Activated T-helper 2 cell treated with anti-CD3 and anti-CD28 coated beads, Interferon-gamma antibody, Interleukin-2, Interleukin-4, amounts not matched to agents 10 μg/mL and 5 μg/mL and 100 μg/mL, durations not matched to agents 14 hours and 24 hours and 36 hours (primary cell): ENCODE data around the gene SLC2A13. TPM values are rescaled to one million over a fixed set of nuclear protein-coding genes. Genes with fewer than 3 reads are reported as not detected.

ENCODE experiments used
- DNase-seq: peaks from one replicate; pipeline ENCODE4 v3.0.0; 2021; ENCODE audit warnings: low spot score
- H3K27ac Mint-ChIP-seq: one replicate; pipeline ENCODE4 v1.8.0; 2021; ENCODE audit warnings: mixed read lengths
- H3K27me3 Mint-ChIP-seq: one replicate; pipeline ENCODE4 v1.8.0; 2021; ENCODE audit warnings: low read depth, mixed read lengths
- H3K36me3 Mint-ChIP-seq: one replicate; pipeline ENCODE4 v1.8.0; 2021; ENCODE audit warnings: low read depth, mixed read lengths
- H3K4me1 Mint-ChIP-seq: one replicate; pipeline ENCODE4 v1.8.0; 2021; ENCODE audit warnings: low read depth, mixed read lengths
- H3K4me3 Mint-ChIP-seq: one replicate; pipeline ENCODE4 v1.8.0; 2021; ENCODE audit warnings: low read depth, mild to moderate bottlenecking, moderate library complexity, mixed read lengths
- H3K9me3 Mint-ChIP-seq: one replicate; pipeline ENCODE4 v1.8.0; 2021; ENCODE audit warnings: mixed read lengths
- intact Hi-C: fragments of 100-400 bp; cut with micrococcal nuclease; formaldehyde crosslinking; loops from one replicate; pipeline ENCODE4 v1.15.1; 2023
- total RNA-seq: library from RNA; stranded (reverse); gene quantifications from 2 replicates; pipeline ENCODE4 v1.2.3, GENCODE V29; 2022

SLC2A13 gene
- total RNA-seq, 1 donor from 2014 or later, result 2.5 TPM

DNA sequence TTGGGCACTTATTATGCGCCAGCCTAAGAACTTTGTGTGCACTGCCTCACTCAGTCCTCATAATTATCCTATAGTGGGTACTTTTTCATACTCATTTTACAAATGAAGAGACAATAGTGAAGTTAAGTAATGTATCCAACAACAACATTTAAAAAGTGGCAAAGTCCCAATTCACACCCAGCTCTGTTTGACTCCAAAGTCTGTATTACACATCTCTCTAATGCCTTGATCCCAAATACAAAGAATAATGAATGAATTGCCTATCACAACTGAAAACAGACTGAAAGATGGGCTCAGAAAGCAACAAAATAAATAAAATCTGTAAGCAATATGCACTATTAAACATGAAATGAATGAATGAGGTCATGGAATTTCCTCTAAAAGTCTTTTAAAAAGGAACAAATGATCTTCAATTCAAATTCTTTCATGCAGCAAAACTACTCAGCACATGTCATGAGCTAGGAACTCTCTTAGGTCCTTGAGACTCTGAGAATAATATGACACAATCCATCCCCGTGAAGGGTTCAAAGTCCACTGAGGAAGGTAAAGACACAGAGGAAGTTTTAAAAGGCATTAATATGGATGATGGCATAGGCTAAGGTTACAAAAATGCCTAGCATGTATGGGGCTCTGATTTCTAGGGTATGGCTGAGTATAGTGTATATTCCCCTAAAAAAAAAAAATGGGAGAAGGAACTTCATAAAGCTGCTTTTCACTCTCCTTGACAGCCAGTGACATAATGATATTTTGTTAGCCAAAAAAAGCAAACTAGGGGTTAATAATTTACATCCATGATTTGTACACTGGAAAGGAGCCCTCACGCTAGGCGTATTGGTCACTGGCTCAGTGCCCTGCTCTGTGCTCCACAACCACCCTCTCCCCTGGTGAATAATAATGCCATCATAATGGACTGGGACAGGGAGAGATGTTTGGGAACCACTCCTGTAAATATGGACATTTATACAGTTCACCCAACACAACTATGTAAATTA, 103.4 kb downstream of the SLC2A13 start:
- Mint-ChIP-seq H3K27me3 (peaks cover 1% of the 10 kb centered on the region), H3K9me3 (peaks cover 24% of the 10 kb centered on the region), H3K4me1 (no peaks in the 10 kb centered on the region), H3K27ac (no peak overlapping the region), H3K4me3 (no peak overlapping the region), H3K36me3 (no peaks in the 10 kb centered on the region)
- intact Hi-C loops, result no loop called here
- no peak for DNase-seq

DNA sequence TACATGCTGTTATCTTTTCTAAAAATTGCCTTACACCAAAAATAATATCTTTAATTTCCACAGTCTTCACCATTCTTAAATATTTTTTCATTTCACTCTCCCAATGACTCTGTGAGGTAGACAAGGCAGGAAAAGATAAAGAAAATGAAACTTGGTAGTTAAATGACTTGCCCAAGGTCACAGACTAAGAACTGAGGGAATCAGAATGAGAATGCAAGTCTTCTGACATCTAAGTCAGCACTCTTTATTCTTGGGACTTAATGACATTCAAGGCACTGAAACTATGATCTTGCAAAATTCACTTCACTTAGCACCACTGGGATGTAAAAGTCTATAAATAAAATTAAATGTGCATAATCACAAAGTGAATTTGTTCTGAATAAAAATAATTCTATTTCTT, 104.5 kb downstream of the SLC2A13 start:
- intact Hi-C loops, result no loop called here
- H3K9me3 Mint-ChIP-seq, result peaks cover 24% of the 10 kb centered on the region
- H3K27me3 Mint-ChIP-seq, result no peaks in the 10 kb centered on the region
- H3K4me1 Mint-ChIP-seq, result no peaks in the 10 kb centered on the region
- no peak overlapping the region for H3K4me3 Mint-ChIP-seq
- H3K36me3 Mint-ChIP-seq, result no peaks in the 10 kb centered on the region
- no peak overlapping the region for H3K27ac Mint-ChIP-seq
- no peak for DNase-seq

GRCh38 chr12:40000884-40001283, 105.0 kb downstream of the SLC2A13 start:
- intact Hi-C loops, result no loop called here
- Mint-ChIP-seq H3K36me3 (no peaks in the 10 kb centered on the region), H3K4me3 (no peak overlapping the region), H3K9me3 (peaks cover 24% of the 10 kb centered on the region), H3K27ac (no peak overlapping the region), H3K4me1 (no peaks in the 10 kb centered on the region), H3K27me3 (no peaks in the 10 kb centered on the region)
- no peak for DNase-seq

DNA sequence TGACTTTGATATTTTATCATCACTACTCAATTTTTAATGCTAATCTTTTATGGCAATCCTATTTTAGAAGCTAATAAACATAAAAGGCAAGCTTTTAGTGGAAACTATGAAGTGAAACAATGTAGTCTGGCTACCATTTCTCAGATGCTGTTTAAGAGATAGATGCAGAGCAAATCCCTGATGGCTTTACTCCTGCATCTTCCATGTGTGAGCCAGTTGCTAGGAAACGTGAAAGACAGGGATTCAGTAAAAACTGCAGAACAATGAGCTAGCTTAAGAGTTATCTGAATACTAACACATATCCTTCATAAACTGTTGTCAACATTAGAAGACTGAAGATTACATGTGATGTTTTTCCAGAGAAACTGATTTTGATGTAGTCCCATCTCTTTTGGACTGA, 112.6 kb downstream of the SLC2A13 start:
- Mint-ChIP-seq H3K4me1 (no peaks in the 10 kb centered on the region), H3K4me3 (no peak overlapping the region), H3K27ac (no peak overlapping the region), H3K27me3 (no peaks in the 10 kb centered on the region), H3K9me3 (peaks cover 5% of the 10 kb centered on the region), H3K36me3 (no peaks in the 10 kb centered on the region)
- intact Hi-C loops, result loop anchor here (5.0 kb wide), 1 partner anchor 676 kb away; no protein-coding TSS in a partner anchor
- DNase-seq, result no peak

GRCh38 chr12:39990122-39991101, 115.5 kb downstream of the SLC2A13 start:
- no peaks in the 10 kb centered on the region for H3K4me1 Mint-ChIP-seq
- H3K9me3 Mint-ChIP-seq, result no peaks in the 10 kb centered on the region
- H3K27ac Mint-ChIP-seq, result no peak overlapping the region
- H3K36me3 Mint-ChIP-seq, result no peaks in the 10 kb centered on the region
- intact Hi-C loops, result loop anchor here (2.0 to 5.0 kb wide), 2 partner anchors 226 to 673 kb away; no protein-coding TSS in a partner anchor
- H3K27me3 Mint-ChIP-seq, result no peaks in the 10 kb centered on the region
- peak; percentile 18 for DNase-seq
- H3K4me3 Mint-ChIP-seq, result no peak overlapping the region

DNA sequence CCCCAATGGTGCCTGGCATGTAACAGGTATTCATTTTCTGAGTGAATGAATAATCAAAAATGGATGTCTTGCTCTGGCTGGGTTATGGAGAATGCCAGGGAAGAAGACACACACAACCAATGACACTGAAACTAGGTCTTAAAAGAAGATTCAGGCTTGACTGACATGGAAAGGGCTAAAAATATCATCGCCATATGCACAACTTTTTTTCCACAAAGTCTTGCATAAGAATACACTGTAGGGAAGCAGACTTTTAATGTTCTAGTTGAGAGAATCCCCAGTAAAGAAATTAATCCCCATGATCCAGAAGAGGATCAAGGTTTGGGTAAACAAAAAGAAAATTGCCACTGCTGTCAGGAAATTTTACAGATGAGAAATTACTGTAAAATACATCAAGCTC, 116.4 kb downstream of the SLC2A13 start:
- H3K4me3 Mint-ChIP-seq, result no peak overlapping the region
- intact Hi-C loops, result no loop called here
- H3K36me3 Mint-ChIP-seq, result no peaks in the 10 kb centered on the region
- H3K4me1 Mint-ChIP-seq, result no peaks in the 10 kb centered on the region
- no peak for DNase-seq
- H3K27ac Mint-ChIP-seq, result no peak overlapping the region
- H3K9me3 Mint-ChIP-seq, result no peaks in the 10 kb centered on the region
- H3K27me3 Mint-ChIP-seq, result no peaks in the 10 kb centered on the region

GRCh38 chr12:39988574-39988973, 117.3 kb downstream of the SLC2A13 start:
- H3K36me3 Mint-ChIP-seq, result no peaks in the 10 kb centered on the region
- no peak overlapping the region for H3K4me3 Mint-ChIP-seq
- no peaks in the 10 kb centered on the region for H3K4me1 Mint-ChIP-seq
- no peaks in the 10 kb centered on the region for H3K9me3 Mint-ChIP-seq
- no peak overlapping the region for H3K27ac Mint-ChIP-seq
- intact Hi-C loops, result no loop called here
- no peak for DNase-seq
- H3K27me3 Mint-ChIP-seq, result no peaks in the 10 kb centered on the region

- DNase-seq, result no peak
- no peaks in the 10 kb centered on the region for H3K9me3 Mint-ChIP-seq
- no peak overlapping the region for H3K4me3 Mint-ChIP-seq
- no peaks in the 10 kb centered on the region for H3K36me3 Mint-ChIP-seq
- no peaks in the 10 kb centered on the region for H3K27me3 Mint-ChIP-seq
- H3K27ac Mint-ChIP-seq, result no peak overlapping the region
- no peaks in the 10 kb centered on the region for H3K4me1 Mint-ChIP-seq
- intact Hi-C loops, result no loop called here
Observed at GRCh38 chr12:39986674-39987073, 119.2 kb downstream of the SLC2A13 start.

DNA sequence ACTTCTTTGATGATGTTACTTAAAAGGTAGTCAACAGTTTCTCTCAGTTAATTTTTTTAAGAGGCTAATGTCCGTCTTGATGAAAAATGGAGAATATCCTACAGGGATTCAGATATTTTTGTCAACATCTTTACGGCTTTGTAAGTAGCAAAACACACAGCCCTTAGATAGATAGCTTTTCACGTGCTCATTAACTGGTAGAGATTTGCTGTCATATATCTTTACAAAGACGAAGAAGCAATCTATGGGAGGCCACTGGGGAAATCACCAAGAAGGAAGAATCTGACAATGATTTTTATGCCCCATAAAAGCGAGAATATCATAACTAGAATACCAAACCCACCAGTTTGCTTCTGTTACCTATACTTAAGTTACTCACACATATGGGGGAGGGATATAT, 121.2 kb downstream of the SLC2A13 start:
- no peak for DNase-seq
- H3K27ac Mint-ChIP-seq, result no peak overlapping the region
- intact Hi-C loops, result no loop called here
- no peak overlapping the region for H3K4me3 Mint-ChIP-seq
- H3K36me3 Mint-ChIP-seq, result no peaks in the 10 kb centered on the region
- no peaks in the 10 kb centered on the region for H3K27me3 Mint-ChIP-seq
- H3K4me1 Mint-ChIP-seq, result no peaks in the 10 kb centered on the region
- no peaks in the 10 kb centered on the region for H3K9me3 Mint-ChIP-seq

DNA sequence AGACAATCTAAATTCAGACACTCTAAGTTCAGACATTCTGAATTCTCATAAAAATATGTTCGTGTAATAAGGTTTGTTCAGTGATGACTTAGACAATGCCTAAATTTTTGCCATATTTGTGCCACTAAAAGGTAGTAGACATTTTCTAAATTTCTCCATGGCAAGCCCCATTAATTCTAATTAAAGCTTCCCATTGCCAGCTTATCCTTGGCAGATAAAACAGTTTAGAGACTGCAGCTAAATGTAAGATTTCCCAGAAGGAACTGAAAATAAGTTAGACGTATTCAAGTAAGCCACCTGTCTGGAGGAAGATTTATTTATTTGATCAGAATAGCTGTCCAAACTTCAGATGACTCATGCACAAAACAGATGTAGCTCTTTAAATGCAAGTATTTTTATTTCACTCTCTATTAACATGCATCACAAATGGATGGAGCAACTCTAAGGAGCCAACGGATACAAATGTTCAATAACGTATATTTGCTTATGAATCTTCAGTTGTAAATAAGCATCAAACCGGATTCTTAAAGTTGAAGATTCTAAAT, 130.4 kb downstream of the SLC2A13 start:
- Mint-ChIP-seq H3K27ac (no peak overlapping the region), H3K27me3 (no peaks in the 10 kb centered on the region), H3K4me3 (no peak overlapping the region), H3K9me3 (no peaks in the 10 kb centered on the region), H3K36me3 (no peaks in the 10 kb centered on the region), H3K4me1 (no peaks in the 10 kb centered on the region)
- no peak for DNase-seq
- intact Hi-C loops, result no loop called here

DNA sequence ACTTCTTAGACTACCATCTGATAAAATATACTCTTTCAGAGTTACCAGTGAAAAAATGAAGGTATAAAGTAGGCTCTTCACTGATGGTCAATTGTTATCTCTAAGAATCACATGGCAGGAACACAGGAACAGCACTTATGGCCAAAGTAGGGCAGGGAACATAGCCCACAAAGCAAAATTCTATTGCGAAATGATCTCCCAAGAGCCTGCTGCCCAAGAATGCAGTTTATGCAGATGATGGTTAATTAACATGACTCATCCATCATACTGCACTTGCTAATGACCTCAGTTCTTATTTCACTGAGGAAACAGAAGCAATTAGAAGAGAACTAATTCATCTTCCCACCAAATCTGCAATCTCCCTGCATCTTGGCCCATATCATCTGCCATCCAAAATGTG, 133.8 kb downstream of the SLC2A13 start:
- Mint-ChIP-seq H3K27me3 (no peaks in the 10 kb centered on the region), H3K27ac (no peak overlapping the region), H3K9me3 (no peaks in the 10 kb centered on the region), H3K4me3 (no peak overlapping the region), H3K36me3 (no peaks in the 10 kb centered on the region), H3K4me1 (no peaks in the 10 kb centered on the region)
- DNase-seq, result no peak
- intact Hi-C loops, result no loop called here

- Mint-ChIP-seq H3K9me3 (no peaks in the 10 kb centered on the region), H3K4me3 (no peak overlapping the region), H3K27ac (no peak overlapping the region), H3K4me1 (no peaks in the 10 kb centered on the region), H3K36me3 (no peaks in the 10 kb centered on the region), H3K27me3 (no peaks in the 10 kb centered on the region)
- intact Hi-C loops, result no loop called here
- DNase-seq, result no peak
Observed at GRCh38 chr12:39971348-39971747, 134.5 kb downstream of the SLC2A13 start.
